GM21381 (cell line): Measurements from ENCODE around the gene NET1.
"Not testable (repeated sequence)": the region's sequence is repeated elsewhere in the genome, so short reads cannot be mapped to it uniquely, and the experiment has no call there.

Experiments
- ATAC-seq: cut with Tn5 transposase; IDR thresholded peaks from one replicate; pipeline ENCODE4 v1.9.1; 2021; ENCODE audit warnings: mild to moderate bottlenecking, moderate library complexity; ENCODE audit not compliant: unreplicated experiment

The NET1 gene

DNA sequence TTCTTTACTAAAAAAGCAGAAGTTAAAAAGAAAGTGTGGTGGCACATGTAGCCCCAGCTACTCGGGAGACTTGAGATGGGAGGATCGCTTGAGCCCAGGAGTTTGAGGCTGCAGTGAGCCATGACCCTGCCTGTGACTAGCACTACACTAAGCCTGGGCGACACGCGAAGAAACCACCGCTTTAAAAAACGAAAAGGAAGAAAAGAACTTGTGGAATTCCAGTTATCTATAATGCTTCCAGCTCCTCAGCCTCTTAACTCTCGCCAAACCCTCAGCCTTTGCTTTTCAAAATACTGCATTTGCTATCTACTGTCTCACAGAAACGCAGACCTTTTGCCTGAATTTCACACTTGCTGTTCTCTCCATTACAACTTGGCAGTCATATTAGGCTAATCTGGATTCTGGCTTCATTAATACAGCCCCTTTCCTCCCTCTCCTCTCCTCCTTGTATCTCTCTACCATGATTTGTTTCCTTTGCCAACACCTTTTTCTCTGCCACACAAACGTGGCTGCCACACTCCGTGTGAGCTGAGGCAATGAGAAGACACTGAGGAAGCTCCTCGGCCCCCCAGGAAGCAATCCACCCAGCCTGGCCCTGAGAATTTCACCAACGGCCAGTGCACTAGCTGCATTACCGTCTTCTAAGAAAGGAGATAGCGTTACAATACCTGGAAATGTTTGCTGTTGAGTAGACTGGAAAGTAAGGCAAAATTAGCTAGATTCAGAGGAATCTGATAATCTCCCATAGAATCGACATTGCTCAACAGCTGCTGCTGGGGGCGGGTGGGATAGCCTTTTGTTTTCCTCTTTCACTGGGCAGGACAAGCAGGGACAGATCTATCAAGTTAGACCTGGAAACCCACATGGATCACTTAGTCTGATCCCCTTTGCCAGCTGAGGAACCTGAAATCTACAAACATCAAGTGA is 49.8 kb downstream of the NET1 start:
- ATAC-seq, result no peak

DNA sequence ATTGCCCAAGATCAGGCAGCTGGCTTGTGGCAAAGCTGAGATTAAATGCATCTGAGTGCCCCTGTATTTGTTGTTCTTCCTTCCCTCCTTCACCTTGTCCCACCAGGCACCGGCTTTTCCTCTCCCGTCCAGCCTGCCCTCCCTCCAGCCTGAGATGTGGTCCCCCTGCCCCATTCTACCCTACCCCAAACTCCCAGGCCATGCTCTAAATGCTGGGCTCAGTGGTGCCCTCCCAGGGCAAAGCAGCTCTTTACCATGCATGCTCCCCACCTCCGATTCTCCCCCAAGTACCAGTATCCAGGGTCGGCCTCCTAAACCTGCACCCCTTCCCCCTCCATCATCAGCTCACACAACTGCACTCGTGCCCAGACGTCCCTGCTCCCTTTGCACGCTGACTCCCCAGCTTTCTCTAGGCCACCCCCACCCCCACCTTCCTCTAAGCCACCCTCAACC is 50.5 kb downstream of the NET1 start:
- no peak for ATAC-seq

DNA sequence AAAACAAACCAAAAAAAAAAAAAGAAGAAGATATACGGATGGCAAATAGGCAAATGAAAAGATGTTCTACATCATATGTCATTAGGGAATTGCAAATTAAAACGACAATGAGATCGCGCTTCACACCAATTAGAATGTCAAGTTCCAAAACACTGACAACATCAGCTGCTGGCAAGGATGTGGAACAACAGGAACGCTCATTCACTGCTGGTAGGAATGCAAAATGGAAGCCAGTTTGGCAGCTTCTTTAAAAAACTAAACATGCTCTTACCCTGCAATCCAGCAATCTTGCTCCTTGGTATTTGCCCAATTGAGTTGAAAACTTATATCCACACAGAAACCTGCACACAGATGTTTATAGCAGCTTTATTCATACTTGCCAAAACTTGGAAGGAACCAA is 52.2 kb downstream of the NET1 start:
- no peak for ATAC-seq

DNA sequence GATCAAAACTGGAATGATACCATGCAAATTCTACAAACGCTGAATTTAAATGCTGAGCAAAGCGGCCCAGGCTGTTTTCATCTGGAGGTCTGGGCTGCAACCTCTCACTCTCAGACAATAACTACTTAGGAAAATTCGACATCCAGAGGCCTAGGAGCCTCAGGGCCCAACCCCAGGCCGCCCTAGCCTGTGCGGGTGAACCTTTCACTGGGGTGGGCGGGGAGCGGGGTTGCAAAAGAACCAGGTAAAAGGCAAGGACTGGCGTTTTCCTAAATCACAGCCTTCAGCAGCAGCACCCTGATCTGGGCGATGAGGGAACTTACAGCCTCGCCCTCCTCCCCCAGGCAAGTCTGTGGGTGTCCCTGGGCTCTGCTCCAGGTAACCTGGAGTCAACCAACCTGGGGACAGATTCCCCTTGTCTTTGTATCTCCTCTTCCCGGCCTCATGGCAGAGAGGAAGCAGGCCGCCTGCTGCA is 53.7 kb downstream of the NET1 start:
- ATAC-seq, result no peak

DNA sequence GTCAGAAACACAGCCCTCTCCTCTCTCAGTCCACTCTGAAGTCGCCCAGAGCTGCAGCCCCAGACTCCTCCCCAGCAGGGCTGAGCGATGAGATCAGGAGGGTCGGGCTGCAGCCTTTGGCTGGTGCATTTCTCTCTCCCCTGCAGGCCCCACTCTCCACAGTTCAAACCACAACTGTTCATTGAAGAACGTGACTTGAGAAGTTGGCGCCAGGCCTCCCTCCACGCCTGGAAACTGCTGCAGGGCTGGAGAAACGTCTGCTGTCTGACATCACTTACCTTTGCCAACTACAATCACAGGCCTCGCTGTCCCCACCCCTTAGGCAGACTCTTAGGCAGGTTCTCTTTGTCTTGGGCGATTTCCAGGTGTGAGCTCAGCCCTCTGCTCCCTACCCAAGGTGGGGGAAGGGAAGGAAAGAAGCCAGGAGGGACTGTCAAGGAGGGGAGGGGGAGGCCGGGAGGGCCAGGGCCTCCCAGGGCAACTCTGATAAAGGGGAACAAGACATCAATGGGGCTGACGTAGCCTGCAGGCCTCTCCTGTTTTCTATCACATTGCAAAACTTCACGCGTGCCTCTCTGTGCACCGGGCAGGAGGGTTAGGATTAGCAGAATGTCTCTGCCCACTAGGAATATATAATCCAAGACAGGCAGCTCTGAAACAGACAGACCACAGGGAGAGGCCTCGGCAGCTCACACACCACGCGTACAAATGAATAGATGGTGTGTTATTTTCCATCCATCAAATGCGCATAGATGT is 54.3 kb downstream of the NET1 start:
- ATAC-seq, result no peak

DNA sequence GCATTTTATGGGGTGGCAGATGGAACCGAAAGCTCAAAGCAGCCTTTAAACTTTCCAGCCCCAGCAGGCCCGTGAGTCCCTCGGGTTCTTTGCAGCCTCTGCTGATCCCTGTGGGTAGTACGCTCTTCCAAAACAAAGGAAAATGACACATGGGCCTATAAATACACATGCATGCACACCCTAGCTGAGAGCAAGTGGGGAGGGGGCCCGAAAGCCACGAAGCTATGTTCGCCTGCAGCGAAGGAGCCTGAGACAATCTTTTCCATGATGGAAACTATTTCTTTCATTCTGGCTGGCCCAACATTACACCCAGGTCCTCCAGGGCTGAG is 54.8 kb downstream of the NET1 start:
- ATAC-seq, result no peak

DNA sequence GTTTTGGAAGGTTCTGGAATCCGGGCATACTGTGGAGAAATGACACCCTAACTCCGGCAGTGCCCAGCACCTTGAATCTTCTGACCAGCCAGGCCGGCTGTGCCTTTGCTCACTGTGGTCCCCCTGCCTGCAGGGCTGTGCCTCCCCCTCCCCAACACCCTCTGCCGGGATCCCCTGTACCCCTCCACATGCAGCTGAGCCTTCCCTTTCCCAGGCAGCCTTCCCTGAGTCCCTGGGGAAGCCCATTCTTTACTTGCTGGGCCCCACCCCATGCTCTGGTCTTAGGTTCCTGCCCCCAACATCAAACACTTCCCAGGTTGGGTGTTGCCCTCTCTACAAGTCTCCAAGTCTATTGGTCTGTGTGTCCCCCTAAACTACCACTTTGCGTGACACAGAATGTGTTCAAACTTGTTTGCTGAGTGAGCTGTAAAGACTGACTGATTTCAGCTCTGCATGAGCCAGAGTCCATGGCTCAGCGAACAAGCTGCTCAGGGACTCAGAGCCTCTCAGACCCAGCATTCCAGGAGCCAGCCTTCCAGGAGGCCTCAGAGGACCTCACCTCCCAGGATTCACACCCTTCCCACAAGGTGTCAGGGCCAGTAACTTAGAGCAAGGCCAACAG is 55.4 kb downstream of the NET1 start:
- no peak for ATAC-seq

DNA sequence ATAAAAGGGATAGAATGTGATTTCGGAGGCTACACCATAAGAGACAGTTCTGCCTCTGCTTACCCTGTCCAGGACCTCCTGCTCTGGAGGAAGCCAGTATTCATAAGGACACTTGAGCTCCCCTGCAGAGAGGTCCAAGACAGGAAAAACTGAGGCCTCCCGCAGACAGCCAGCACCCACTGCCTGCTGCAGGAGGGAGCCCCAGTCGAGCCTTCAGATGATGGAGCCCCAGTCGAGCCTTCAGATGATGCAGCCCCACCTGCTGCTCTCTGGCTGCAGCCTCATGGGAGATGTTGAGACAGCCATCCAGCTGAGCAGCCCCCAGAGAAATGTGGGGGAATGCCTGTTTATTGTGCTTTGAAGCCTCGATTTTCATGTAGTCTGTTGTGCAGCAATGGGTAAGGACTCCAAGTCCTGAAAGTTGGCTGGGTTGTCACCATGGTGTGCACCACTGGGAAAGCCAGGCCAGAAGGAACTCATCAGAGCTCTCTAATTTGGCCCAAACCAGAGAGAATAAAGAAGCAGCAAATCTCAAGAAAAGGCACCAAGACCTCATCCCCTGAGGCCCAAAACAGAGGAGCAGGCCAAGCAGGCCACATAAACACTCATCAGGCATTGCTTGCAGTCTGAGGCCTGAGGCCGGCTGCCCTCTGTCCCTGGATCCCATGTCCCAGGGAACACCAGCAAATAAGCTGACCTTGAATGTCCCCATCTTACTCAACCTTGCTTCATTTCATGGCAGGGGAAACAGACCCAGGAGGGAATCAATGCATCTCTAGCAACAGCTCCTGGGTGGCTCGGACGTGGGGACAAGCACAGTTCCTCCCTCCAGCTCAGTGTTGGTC is 56.1 kb downstream of the NET1 start:
- ATAC-seq, result no peak

DNA sequence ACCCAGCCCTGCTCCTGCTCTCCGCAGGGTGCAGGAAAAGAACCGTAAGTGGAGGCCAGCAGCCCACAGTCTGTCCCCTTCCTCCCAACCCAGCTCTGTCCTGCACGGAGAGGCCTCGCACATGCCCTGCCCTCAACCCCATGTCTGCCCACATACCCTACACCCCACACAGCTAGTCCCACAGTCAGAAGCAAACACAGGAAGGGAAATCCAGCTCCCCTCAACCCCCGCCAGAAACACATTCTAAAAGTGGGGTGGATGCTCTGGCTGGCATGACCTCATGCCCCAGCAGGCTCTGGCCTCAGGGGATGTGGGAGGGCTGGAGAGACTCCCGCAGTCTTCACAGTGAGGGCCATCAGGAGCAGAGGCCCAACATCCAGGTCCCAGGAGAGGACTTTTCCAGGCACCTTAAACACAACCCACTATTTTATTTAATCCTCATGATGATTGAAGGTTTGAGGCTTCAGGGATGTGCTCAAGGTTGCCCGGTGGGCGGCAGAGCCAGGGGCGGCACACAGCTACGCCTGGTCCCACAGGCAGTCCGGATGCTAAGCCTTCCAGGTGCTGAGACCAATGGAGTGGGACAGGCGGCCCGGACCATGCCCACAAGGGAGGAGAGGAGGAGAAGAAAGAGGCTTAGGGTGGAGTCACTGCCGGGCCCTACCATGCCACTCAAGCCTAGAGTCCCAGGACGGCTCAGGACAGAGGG is 57.1 kb downstream of the NET1 start:
- ATAC-seq, result no peak

DNA sequence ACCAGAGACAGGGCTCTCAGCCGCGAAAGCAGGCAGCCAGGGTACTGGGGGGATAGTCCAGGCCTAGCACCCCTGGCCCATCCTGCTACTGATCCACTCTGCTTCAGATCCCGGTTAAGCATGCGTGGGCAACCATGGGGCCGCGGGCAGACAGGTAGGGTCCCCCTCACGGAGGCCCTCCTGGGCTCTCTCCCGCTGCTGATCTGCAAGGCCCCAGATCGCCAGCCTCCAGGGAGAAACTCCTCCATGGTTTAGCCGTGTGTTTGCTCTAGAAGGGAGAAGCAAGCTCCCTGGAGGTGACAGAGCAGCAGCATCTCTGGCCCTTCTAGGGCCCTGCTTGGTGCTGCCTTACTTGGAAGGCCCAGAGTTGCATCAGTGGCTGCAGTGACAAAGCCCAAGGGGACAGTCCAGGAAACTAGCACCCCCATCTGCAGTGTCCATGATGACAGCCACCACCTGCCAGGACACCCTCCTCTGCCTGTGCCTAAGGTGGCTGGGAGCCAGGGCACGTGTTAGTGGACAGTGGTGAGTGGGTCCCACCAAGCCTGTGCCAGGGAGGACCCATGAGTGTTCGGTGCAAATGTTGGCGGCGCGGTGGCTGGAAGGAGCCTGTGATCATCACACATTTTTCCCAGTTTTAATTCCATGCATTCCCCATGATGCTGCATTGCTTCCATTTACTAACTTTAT is 57.9 kb downstream of the NET1 start:
- ATAC-seq, result no peak

DNA sequence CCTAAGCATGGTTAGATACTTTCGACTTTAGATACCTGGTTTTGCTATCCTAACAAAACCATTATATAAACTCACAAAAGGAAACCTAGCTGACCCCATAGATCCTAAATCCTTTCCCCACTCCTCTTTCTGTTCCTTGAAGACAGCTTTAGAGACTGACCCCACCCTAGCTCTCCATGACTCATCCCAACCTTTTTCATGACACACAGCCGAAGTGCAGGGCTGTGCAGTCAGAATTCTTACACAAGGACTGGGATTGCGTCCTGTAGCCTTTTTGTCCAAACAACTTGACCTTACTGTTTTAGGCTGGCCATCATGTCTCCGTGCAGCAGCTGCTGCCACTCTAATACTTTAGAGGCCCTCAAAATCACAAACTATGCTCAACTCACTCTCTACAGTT is 62.3 kb downstream of the NET1 start:
- not testable (repeated sequence) for ATAC-seq

DNA sequence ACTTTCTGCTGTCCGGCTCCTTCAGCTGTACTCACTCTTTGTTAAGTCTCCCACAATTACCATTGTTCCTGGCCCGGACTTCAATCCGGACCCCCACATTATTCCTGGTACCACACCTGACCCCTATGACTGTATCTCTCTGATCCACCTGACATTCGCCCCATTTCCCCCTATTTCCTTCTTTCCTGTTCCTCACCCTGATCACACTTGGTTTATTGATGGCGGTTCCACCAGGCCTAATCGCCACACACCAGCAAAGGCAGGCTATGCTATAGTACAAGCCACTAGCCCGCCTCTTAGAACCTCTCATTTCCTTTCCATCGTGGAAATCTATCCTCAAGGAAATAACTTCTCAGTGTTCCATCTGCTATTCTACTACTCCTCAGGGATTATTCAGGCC is 62.7 kb downstream of the NET1 start:
- ATAC-seq, result not testable (repeated sequence)

DNA sequence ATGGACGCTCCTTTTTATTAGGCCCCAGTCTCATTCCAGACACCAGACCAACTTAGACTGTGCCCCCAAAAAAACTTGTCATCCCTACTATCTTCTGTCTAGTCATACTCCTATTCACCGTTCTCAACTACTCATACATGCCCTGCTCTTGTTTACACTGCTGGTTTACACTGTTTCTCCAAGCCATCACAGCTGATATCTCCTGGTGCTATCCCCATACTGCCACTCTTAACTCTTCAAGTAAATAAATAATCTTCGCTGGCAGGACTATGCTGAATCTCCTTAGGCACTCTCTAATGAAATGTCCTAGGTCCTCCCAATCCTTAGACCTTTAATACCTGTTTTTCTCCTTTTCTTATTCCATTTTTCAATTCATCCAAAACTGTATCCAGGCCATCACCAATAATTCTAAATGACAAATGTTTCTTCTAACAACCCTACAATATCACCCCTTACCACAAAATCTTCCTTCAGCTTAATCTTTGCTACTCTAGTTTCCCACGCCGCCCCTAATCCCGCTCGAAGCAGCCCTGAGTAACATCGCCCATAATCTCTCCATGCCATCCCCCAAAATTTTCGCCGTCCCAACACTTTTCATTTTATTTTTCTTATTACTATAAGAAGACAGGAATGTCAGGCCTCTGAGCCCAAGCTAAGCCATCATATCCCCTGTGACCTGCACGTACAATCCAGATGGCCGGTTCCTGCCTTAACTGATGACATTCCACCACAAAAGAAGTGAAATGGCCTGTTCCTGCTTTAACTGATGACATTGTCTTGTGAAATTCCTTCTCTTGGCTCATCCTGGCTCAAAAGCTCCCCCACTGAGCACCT is 63.8 kb downstream of the NET1 start:
- ATAC-seq, result not testable (repeated sequence)

DNA sequence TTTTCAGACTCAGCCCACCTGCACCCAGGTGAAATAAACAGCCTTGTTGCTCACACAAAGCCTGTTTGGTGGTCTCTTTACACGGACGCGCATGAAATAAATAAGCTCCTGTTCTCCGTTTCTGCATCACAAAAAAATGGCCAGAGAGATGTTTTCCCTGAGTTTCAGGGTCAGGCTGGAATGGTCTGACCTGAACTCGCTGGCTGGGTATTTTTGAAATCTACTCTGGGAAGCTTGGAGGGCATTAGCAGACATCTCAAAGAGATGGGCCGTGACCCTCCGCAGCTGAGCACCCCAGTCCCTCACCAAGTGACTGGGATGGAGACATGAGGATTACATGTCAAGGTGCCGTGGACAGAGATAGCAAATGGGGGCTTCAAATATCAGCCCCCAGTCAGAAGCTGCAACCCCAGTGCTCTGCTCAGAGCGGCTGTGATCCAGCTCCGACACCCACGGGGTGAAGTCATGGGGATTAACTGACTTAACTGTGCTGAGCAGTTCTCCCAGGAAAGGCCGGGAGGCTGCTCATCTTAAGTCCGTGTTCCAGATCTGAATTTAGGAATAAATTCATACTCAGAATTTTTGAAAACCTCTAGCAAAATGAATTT is 64.7 kb downstream of the NET1 start:
- ATAC-seq, result no peak

DNA sequence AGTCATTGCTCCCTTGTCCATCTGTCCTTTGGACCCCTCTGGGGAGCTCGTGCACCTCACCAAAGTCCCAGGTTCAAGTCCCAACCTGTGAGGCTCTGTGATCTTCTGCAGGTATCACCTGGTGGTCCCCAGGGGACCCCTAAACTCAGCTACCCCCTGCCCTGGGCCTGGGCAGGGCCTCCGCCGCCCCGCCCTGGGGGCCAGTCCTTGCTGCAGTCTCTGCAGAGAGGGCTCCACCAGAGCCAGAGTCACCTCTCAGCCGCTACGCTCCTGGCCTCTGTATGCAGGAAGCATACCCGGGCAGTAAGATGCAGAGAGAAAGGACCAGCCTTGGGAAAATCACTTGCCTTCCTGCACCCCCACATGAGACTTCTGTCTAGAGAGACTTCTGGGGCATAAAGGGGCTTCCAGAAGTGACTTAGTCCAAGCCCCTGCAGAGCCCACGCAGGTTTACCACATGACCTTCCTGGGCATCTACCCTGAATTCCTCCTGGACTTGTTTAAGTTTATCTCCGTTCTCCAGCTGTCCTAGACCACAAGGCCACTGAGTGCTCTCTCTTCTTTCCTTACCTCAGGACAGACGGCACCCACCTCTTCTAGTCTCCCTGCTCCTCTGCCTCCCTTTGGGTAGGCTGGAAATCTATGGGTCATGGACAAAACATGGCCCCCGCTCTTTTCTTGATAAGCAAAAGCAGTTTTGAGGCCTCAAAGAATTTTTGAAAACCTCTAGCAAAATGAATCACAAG is 65.8 kb downstream of the NET1 start:
- ATAC-seq, result no peak

DNA sequence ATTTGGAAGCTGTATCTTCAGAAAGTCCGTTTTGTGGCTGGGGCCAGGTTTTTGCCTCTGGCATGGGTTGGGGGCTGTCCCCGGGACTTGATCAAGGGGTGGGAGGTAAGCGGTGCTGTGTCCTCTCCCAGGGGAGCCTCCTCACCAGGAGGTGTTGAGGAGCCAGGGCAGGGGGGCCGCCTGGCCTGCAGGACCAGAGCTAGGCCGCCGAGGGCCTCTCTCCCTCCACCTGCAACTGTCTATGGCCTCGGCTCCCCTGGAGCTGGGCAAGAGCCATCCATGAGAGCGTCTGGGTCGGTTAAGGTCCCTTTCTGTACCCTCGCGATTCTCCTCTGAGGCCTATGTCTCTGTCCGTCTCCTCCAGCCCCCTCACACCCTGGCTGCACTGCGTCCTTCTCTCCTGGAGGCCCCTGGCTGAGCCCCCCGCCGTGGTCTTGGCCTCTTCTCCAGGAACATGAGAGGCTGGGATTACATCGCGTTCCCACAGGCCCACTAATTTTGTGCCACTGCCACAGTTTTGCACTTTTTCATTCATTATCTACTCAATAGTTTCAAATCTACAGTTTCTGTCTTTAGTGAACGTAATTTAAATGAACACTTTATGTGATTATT is 66.4 kb downstream of the NET1 start:
- no peak for ATAC-seq
